Measurements from ENCODE around the gene LRMDA.

The LRMDA gene

GRCh38 chr10:75994357-75995040 lies 563.1 kb downstream of the LRMDA start:
- Histone ChIP-seq H3K4me2 (ENCODE audit: low read length, poor library complexity, severe bottlenecking) (no peak overlapping the region), H2BK5ac (ENCODE audit: low read depth, low read length, poor library complexity, severe bottlenecking) (no peak overlapping the region), H3K36me3 (ENCODE audit: control insufficient read depth in 1 of 2, insufficient read depth in 2 of 2, low read depth in 1 of 2, low read length in 2 of 2) (no peaks in the 10 kb centered on the region), H3K14ac (ENCODE audit: low read length in 2 of 2) (no peak overlapping the region), H3K4me3 (ENCODE audit: insufficient read depth in 1 of 2, low read depth in 1 of 2, low read length in 2 of 2) (no peak overlapping the region), H2BK120ac (ENCODE audit: low read depth, low read length) (no peak overlapping the region), H3K18ac (ENCODE audit: low read depth in 1 of 2, low read length in 2 of 2) (no peak overlapping the region), H3K27me3 (ENCODE audit: control insufficient read depth in 1 of 2, insufficient read depth in 1 of 2, low read length in 2 of 2) (peaks cover 0 to 31% of the 10 kb centered on the region in 2 experiments), H2BK12ac (ENCODE audit: low read length in 2 of 2) (no peak overlapping the region), H2AK5ac (ENCODE audit: low read length, severe bottlenecking) (no peak overlapping the region), H4K8ac (ENCODE audit: low read length) (no peak overlapping the region), H3K79me1 (replicated peaks; ENCODE audit: low read length, poor library complexity, severe bottlenecking) (no peaks in the 10 kb centered on the region), H4K91ac (ENCODE audit: low read length) (peak overlapping the region; percentile 7), H3K27ac (ENCODE audit: low read length, poor library complexity, severe bottlenecking) (no peak overlapping the region), H3K23ac (ENCODE audit: low read length in 2 of 2) (no peak overlapping the region), H3K9me3 (ENCODE audit: control insufficient read depth, low read length) (no peaks in the 10 kb centered on the region), H2BK15ac (ENCODE audit: low read depth, poor library complexity, severe bottlenecking) (no peak overlapping the region), H3K4ac (ENCODE audit: low read depth in 1 of 2, low read length in 2 of 2) (no peak overlapping the region), H3K4me1 (ENCODE audit: control insufficient read depth, insufficient read depth, low read depth, low read length) (no peaks in the 10 kb centered on the region), H2AFZ (ENCODE audit: low read depth, low read length) (no peak overlapping the region), H3K9ac (ENCODE audit: low read length) (no peak overlapping the region)
- DNase-seq: no peak
- 86% methylated on average over 9 of the region's 9 CpGs for WGBS

- WGBS: 86% methylated on average over 1 of the region's 1 CpG
- Histone ChIP-seq H4K91ac (ENCODE audit: low read length) (no peak overlapping the region), H2BK5ac (ENCODE audit: low read depth, low read length, poor library complexity, severe bottlenecking) (no peak overlapping the region), H3K4me3 (ENCODE audit: insufficient read depth in 1 of 2, low read depth in 1 of 2, low read length in 2 of 2) (no peak overlapping the region), H3K79me1 (replicated peaks; ENCODE audit: low read length, poor library complexity, severe bottlenecking) (no peaks in the 10 kb centered on the region), H3K36me3 (ENCODE audit: control insufficient read depth in 1 of 2, insufficient read depth in 2 of 2, low read depth in 1 of 2, low read length in 2 of 2) (no peaks in the 10 kb centered on the region), H3K23ac (ENCODE audit: low read length in 2 of 2) (no peak overlapping the region), H3K18ac (ENCODE audit: low read depth in 1 of 2, low read length in 2 of 2) (no peak overlapping the region), H2BK15ac (ENCODE audit: low read depth, poor library complexity, severe bottlenecking) (no peak overlapping the region), H3K27me3 (ENCODE audit: control insufficient read depth in 1 of 2, insufficient read depth in 1 of 2, low read length in 2 of 2) (peaks cover 0 to 31% of the 10 kb centered on the region in 2 experiments), H2BK120ac (ENCODE audit: low read depth, low read length) (no peak overlapping the region), H2BK12ac (ENCODE audit: low read length in 2 of 2) (no peak overlapping the region), H3K27ac (ENCODE audit: low read length, poor library complexity, severe bottlenecking) (no peak overlapping the region), H4K8ac (ENCODE audit: low read length) (no peak overlapping the region), H2AFZ (ENCODE audit: low read depth, low read length) (no peak overlapping the region), H3K14ac (ENCODE audit: low read length in 2 of 2) (no peak overlapping the region), H3K9me3 (ENCODE audit: control insufficient read depth, low read length) (no peaks in the 10 kb centered on the region), H3K4me2 (ENCODE audit: low read length, poor library complexity, severe bottlenecking) (no peak overlapping the region), H3K9ac (ENCODE audit: low read length) (no peak overlapping the region), H2AK5ac (ENCODE audit: low read length, severe bottlenecking) (no peak overlapping the region), H3K4me1 (ENCODE audit: control insufficient read depth, insufficient read depth, low read depth, low read length) (no peaks in the 10 kb centered on the region), H3K4ac (ENCODE audit: low read depth in 1 of 2, low read length in 2 of 2) (no peak overlapping the region)
- no peak for DNase-seq
Measured at GRCh38 chr10:75995041-75995430, 563.6 kb downstream of the LRMDA start.

GRCh38 chr10:75995720-75996119 lies 564.3 kb downstream of the LRMDA start:
- Histone ChIP-seq H2BK15ac (ENCODE audit: low read depth, poor library complexity, severe bottlenecking) (no peak overlapping the region), H4K8ac (ENCODE audit: low read length) (no peak overlapping the region), H3K27ac (ENCODE audit: low read length, poor library complexity, severe bottlenecking) (no peak overlapping the region), H3K4me3 (ENCODE audit: insufficient read depth in 1 of 2, low read depth in 1 of 2, low read length in 2 of 2) (no peak overlapping the region), H3K18ac (ENCODE audit: low read depth in 1 of 2, low read length in 2 of 2) (no peak overlapping the region), H3K9me3 (ENCODE audit: control insufficient read depth, low read length) (no peaks in the 10 kb centered on the region), H3K4me1 (ENCODE audit: control insufficient read depth, insufficient read depth, low read depth, low read length) (no peaks in the 10 kb centered on the region), H3K36me3 (ENCODE audit: control insufficient read depth in 1 of 2, insufficient read depth in 2 of 2, low read depth in 1 of 2, low read length in 2 of 2) (no peaks in the 10 kb centered on the region), H3K79me1 (replicated peaks; ENCODE audit: low read length, poor library complexity, severe bottlenecking) (no peaks in the 10 kb centered on the region), H4K91ac (ENCODE audit: low read length) (no peak overlapping the region), H2BK120ac (ENCODE audit: low read depth, low read length) (no peak overlapping the region), H3K23ac (ENCODE audit: low read length in 2 of 2) (no peak overlapping the region), H3K9ac (ENCODE audit: low read length) (no peak overlapping the region), H2BK5ac (ENCODE audit: low read depth, low read length, poor library complexity, severe bottlenecking) (no peak overlapping the region), H3K27me3 (ENCODE audit: control insufficient read depth in 1 of 2, insufficient read depth in 1 of 2, low read length in 2 of 2) (peaks cover 0 to 31% of the 10 kb centered on the region in 2 experiments), H3K4ac (ENCODE audit: low read depth in 1 of 2, low read length in 2 of 2) (no peak overlapping the region), H2BK12ac (ENCODE audit: low read length in 2 of 2) (no peak overlapping the region), H2AFZ (ENCODE audit: low read depth, low read length) (no peak overlapping the region), H2AK5ac (ENCODE audit: low read length, severe bottlenecking) (no peak overlapping the region), H3K14ac (ENCODE audit: low read length in 2 of 2) (no peak overlapping the region), H3K4me2 (ENCODE audit: low read length, poor library complexity, severe bottlenecking) (no peak overlapping the region)
- 100% methylated on average over 1 of the region's 1 CpG for WGBS
- DNase-seq: no peak

- Histone ChIP-seq H3K9ac (ENCODE audit: low read length) (no peak overlapping the region), H3K27me3 (ENCODE audit: control insufficient read depth in 1 of 2, insufficient read depth in 1 of 2, low read length in 2 of 2) (peaks cover 0 to 34% of the 10 kb centered on the region in 2 experiments), H2BK120ac (ENCODE audit: low read depth, low read length) (no peak overlapping the region), H2BK15ac (ENCODE audit: low read depth, poor library complexity, severe bottlenecking) (no peak overlapping the region), H2BK12ac (ENCODE audit: low read length in 2 of 2) (no peak overlapping the region), H4K8ac (ENCODE audit: low read length) (no peak overlapping the region), H3K79me1 (replicated peaks; ENCODE audit: low read length, poor library complexity, severe bottlenecking) (no peaks in the 10 kb centered on the region), H3K36me3 (ENCODE audit: control insufficient read depth in 1 of 2, insufficient read depth in 2 of 2, low read depth in 1 of 2, low read length in 2 of 2) (no peaks in the 10 kb centered on the region), H3K18ac (ENCODE audit: low read depth in 1 of 2, low read length in 2 of 2) (no peak overlapping the region), H2BK5ac (ENCODE audit: low read depth, low read length, poor library complexity, severe bottlenecking) (no peak overlapping the region), H3K4me3 (ENCODE audit: insufficient read depth in 1 of 2, low read depth in 1 of 2, low read length in 2 of 2) (no peak overlapping the region), H3K4ac (ENCODE audit: low read depth in 1 of 2, low read length in 2 of 2) (no peak overlapping the region), H4K91ac (ENCODE audit: low read length) (no peak overlapping the region), H3K9me3 (ENCODE audit: control insufficient read depth, low read length) (no peaks in the 10 kb centered on the region), H3K4me2 (ENCODE audit: low read length, poor library complexity, severe bottlenecking) (no peak overlapping the region), H2AK5ac (ENCODE audit: low read length, severe bottlenecking) (no peak overlapping the region), H3K27ac (ENCODE audit: low read length, poor library complexity, severe bottlenecking) (no peak overlapping the region), H3K23ac (ENCODE audit: low read length in 2 of 2) (no peak overlapping the region), H3K4me1 (ENCODE audit: control insufficient read depth, insufficient read depth, low read depth, low read length) (no peaks in the 10 kb centered on the region), H2AFZ (ENCODE audit: low read depth, low read length) (no peak overlapping the region), H3K14ac (ENCODE audit: low read length in 2 of 2) (no peak overlapping the region)
- 91% methylated on average over 2 of the region's 2 CpGs for WGBS
- no peak for DNase-seq
Measured at GRCh38 chr10:75999001-75999400, 567.6 kb downstream of the LRMDA start.

Measured in mesenchymal stem cell (in vitro differentiated cells and primary cell).